Natural killer cell treated with Interleukin-12 subunit alpha and Interleukin-12 subunit beta and Interleukin-15 and Interleukin-18, amount 100 ng/mL, for 72 hours (primary cell): Measurements from ENCODE around the gene POLE. TPM values are rescaled to one million over a fixed set of nuclear protein-coding genes. Genes with fewer than 3 reads are reported as not detected.

ENCODE experiments used
- ATAC-seq, 2 donors: fragments of 150-1000 bp; cut with Tn5 transposase in 1 of 2; sonication (Bioruptor Pico), chemical (Tn5 transposase) in 1 of 2; 2 replicates each; pipeline ENCODE4 v1.10.0; 2021
- DNase-seq: peaks from one replicate; pipeline ENCODE4 v3.0.0; 2022; ENCODE audit warnings: low spot score
- H3K27ac Mint-ChIP-seq, 2 donors: 1 replicate in 1 of 2; 2 replicates in 1 of 2; pipeline ENCODE4 v1.8.0; 2022; ENCODE audit warnings: mixed read lengths in 2 of 2, mild to moderate bottlenecking in 1 of 2, moderate library complexity in 1 of 2
- H3K27me3 Mint-ChIP-seq, 2 donors: 1 replicate in 1 of 2; 2 replicates in 1 of 2; pipeline ENCODE4 v1.8.0; 2022; ENCODE audit warnings: mixed read lengths in 2 of 2
- H3K36me3 Mint-ChIP-seq: one replicate; pipeline ENCODE4 v1.8.0; 2022; ENCODE audit warnings: mixed read lengths
- H3K4me1 Mint-ChIP-seq, 2 donors: 1 replicate in 1 of 2; 2 replicates in 1 of 2; pipeline ENCODE4 v1.8.0; 2022; ENCODE audit warnings: low read depth in 2 of 2, mixed read lengths in 2 of 2, mild to moderate bottlenecking in 1 of 2
- H3K4me3 Mint-ChIP-seq: one replicate; pipeline ENCODE4 v1.8.0; 2022; ENCODE audit warnings: mixed read lengths
- H3K9me3 Mint-ChIP-seq: 2 replicates; pipeline ENCODE4 v1.8.0; 2022; ENCODE audit warnings: mixed read lengths
- total RNA-seq, 2 donors: library from RNA; stranded (reverse); gene quantifications; one replicate each; pipeline ENCODE4 v1.2.3, GENCODE V29; 2022

POLE gene
- total RNA-seq, 2 donors from 2014 or later: 94.3 to 265 TPM

- Mint-ChIP-seq H3K9me3 (no peaks in the 10 kb centered on the region), H3K27ac (no peak overlapping the region), H3K4me1 (peaks cover 0 to 4% of the 10 kb centered on the region in 2 donors), H3K36me3 (no peaks in the 10 kb centered on the region), H3K4me3 (no peak overlapping the region), H3K27me3 (no peaks in the 10 kb centered on the region)
- ATAC-seq (no peak), DNase-seq (no peak)
Measured at GRCh38 chr12:132582582-132583410, 104.3 kb downstream of the POLE start.

- ATAC-seq: no peak
- H3K4me3 Mint-ChIP-seq: no peak overlapping the region
Measured at GRCh38 chr12:132582058-132582420, 105.1 kb downstream of the POLE start.

DNA sequence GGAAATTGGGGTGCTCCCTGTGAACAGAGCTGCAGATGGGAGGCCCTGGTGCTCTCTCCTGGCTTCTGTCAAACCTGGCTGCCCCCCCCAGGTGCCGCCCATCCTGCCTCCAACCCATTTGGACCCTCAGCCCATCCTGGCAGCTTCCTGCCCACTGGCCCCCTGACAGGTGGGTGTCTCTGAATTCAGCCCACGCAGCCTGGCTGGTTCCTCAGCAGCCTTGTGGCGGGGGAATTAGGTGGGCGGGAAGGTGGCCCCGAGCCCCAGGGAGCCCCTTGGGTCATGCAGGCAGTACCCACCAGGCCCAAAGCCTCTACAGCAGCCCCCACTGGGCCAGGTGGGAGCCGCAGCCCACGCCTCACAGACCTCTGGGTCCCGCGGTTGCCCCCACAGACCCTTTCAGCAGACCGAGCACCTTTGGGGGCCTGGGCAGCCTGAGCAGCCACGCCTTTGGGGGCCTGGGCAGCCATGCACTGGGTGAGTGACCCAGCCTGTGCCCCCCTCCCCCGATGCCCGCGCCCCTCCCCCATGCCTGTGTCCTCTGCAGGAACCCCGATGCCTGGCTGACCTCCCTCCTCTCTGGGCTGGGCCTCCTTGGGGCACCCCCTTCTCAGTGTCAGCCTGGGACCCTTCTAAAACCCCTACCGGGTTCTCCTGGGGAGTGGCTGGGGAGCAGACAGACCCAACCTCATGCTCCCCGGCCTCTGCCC, 105.6 kb downstream of the POLE start:
- H3K4me1 Mint-ChIP-seq: peaks cover 0 to 4% of the 10 kb centered on the region in 2 donors
- ATAC-seq (no peak), DNase-seq (no peak)
- H3K9me3 Mint-ChIP-seq: no peaks in the 10 kb centered on the region
- no peak overlapping the region for H3K27ac Mint-ChIP-seq
- H3K36me3 Mint-ChIP-seq: no peaks in the 10 kb centered on the region
- H3K27me3 Mint-ChIP-seq: no peaks in the 10 kb centered on the region
- H3K4me3 Mint-ChIP-seq: no peak overlapping the region

More at GRCh38 chr12:132582058-132582420, 105.1 kb downstream of the POLE start:
- H3K9me3 Mint-ChIP-seq: no peaks in the 10 kb centered on the region
- no peaks in the 10 kb centered on the region for H3K36me3 Mint-ChIP-seq
- peaks cover 0 to 4% of the 10 kb centered on the region in 2 donors for H3K4me1 Mint-ChIP-seq
- no peaks in the 10 kb centered on the region for H3K27me3 Mint-ChIP-seq
- H3K27ac Mint-ChIP-seq: no peak overlapping the region
- no peak for DNase-seq

DNA sequence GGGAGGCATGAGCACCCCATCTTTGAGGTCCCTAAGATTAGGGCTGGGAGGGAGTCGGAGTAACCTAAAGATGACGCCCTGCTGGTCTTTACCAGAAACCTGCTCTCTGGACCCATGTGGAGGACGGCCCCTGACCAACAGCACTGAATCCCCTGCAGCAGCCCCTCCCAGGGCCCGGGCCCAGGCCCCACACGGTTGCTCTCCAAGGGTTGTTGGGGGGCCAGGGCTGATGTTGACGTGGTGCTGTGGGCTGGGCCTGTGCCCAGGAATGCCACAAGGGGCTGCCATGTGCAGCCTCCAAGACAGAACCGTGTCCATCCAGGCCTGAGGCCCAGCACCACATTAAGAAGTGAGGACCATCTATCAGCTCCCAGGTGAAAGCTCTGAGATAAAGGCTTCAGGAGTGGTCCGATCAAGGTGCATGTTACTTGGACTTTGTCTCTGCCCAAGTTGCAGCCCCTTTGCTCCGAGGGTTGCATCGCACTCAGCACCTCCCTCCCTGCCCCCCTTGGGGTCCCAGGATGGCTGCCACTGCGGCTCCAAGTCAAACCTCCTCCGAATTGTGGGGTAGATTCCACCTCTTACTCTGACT, 106.3 kb downstream of the POLE start:
- H3K9me3 Mint-ChIP-seq: no peaks in the 10 kb centered on the region
- no peaks in the 10 kb centered on the region for H3K36me3 Mint-ChIP-seq
- no peak overlapping the region for H3K27ac Mint-ChIP-seq
- no peaks in the 10 kb centered on the region for H3K27me3 Mint-ChIP-seq
- H3K4me3 Mint-ChIP-seq: no peak overlapping the region
- no peak for ATAC-seq
- no peak for DNase-seq
- H3K4me1 Mint-ChIP-seq: peaks cover 0 to 4% of the 10 kb centered on the region in 2 donors

DNA sequence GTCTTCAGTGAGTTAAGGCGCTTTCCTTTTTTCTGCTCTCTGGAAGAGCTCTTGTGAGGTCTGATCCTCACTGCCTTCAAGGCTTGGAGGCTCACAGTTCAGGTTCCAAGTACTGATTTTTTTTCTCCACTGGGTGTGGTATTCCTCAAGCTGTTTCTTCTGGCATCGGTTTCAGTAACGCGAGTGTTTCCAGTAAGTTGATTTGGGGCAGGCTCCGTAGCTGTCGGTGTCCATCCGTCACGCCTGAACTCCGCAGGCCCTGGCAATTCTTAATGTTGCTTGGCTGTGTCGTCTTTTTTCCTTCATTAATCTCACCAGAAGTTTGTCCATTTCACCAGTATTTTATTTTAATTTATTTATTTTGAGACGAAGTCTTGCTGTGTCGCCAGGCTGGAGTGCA, 107.4 kb downstream of the POLE start:
- H3K4me3 Mint-ChIP-seq: no peak overlapping the region
- no peaks in the 10 kb centered on the region for H3K9me3 Mint-ChIP-seq
- ATAC-seq (no peak), DNase-seq (no peak)
- H3K27ac Mint-ChIP-seq: no peak overlapping the region
- peaks cover 0 to 4% of the 10 kb centered on the region in 2 donors for H3K4me1 Mint-ChIP-seq
- no peaks in the 10 kb centered on the region for H3K27me3 Mint-ChIP-seq
- H3K36me3 Mint-ChIP-seq: no peaks in the 10 kb centered on the region

DNA sequence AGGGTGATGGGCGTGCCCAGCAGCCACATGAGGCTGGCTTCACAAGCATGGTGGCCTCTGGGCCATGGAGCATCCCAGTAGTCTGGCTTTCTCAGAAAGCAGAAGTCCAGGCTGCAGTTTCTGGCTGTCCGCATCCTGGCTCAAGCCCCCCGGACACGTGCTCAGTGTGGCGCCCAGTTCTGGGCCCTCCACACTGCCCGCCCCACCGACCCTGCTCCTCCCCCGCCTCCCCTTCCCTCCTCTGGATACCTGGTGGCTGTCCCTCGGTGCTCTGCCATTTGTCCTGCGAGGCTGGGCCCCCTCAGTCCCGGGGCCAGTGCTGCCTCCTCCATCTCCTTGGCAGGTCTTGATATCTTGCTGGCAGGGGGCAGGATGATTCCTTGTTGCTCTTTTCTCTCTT, 108.3 kb downstream of the POLE start:
- peaks cover 0 to 4% of the 10 kb centered on the region in 2 donors for H3K4me1 Mint-ChIP-seq
- no peak for DNase-seq

DNA sequence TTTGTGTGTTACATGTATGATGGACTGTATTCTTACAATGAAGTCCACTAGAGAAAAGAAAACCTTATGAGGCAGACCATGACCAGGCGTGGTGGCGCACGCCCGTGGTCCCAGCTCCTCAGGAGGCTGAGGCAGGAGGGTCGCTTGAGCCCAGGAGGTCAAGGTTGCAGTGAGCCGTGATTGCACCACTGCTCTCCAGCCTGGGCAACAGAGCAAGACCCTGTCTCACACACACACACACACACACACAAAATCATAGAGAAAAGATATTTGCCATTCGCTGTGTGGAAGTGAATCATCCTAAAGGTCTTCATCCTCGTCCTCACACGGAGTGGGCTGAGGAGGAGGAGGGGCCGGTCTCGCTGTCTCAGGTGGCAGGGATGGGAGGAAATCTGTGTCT, 109.0 kb downstream of the POLE start:
- Mint-ChIP-seq H3K4me3 (no peak overlapping the region), H3K9me3 (no peaks in the 10 kb centered on the region), H3K4me1 (peaks cover 0 to 4% of the 10 kb centered on the region in 2 donors), H3K27me3 (no peaks in the 10 kb centered on the region), H3K27ac (no peak overlapping the region), H3K36me3 (no peaks in the 10 kb centered on the region)
- ATAC-seq (no peak), DNase-seq (no peak)

More for the DNA sequence above, 108.3 kb downstream of the POLE start:
- no peaks in the 10 kb centered on the region for H3K27me3 Mint-ChIP-seq
- no peak for ATAC-seq
- H3K9me3 Mint-ChIP-seq: no peaks in the 10 kb centered on the region
- no peaks in the 10 kb centered on the region for H3K36me3 Mint-ChIP-seq
- H3K27ac Mint-ChIP-seq: no peak overlapping the region
- H3K4me3 Mint-ChIP-seq: no peak overlapping the region

DNA sequence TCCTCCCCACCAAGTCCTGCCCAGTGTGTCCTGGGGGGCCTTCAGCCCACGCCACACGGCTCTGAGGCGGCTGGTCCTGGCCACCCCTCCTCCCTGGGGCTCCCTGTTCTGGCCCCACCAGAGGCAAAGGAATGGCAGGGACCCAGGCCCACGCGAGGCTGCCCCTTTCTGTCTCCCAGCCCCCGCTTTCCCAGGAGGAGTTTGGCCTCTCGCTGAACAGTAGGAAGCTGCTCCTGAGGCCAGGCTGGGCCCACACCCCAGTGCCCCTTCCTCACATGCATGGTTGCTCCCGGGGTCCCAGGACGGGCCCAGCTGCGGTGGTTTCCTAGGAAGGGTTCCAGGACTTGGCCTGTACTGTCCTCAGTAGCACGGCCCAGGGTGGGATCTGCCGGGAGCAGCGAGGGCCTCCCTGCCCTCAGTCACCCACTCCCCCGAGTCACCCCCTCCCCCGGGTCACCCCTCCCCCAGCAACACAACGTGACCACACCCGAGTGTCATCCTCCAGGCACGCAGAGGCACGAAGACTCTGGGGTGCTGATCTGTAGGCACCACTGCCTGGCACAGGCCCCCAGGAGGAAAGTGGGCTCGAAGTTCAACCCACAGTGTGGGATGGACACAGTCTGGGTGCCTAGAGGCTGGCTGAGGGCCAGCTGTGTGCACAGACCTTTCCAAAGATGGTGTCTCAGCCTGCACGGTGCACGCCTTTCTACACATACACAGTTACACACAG, 109.8 kb downstream of the POLE start:
- H3K4me1 Mint-ChIP-seq: peaks cover 0 to 4% of the 10 kb centered on the region in 2 donors
- H3K36me3 Mint-ChIP-seq: no peaks in the 10 kb centered on the region
- no peaks in the 10 kb centered on the region for H3K27me3 Mint-ChIP-seq

DNA sequence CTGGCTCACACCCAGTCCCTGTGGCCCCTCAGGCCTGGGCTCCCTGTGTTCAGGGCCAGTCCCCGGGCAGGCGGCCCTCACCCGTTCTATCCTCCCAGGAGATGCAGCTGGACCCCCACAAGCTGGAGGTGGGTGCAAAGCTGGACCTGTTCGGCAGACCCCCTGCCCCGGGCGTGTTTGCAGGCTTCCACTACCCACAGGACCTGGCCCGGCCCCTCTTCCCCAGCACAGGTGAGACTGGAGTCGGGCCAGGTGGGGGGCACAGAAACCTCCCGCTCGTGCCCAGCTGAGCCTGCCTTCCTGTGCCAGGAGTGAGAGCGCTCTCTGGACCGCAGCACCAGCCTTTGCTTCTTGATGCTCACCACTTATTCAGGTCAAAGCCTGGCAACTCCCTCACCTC, 110.4 kb downstream of the POLE start:
- Mint-ChIP-seq H3K36me3 (no peaks in the 10 kb centered on the region), H3K27ac (no peak overlapping the region), H3K9me3 (no peaks in the 10 kb centered on the region), H3K27me3 (no peaks in the 10 kb centered on the region), H3K4me3 (no peak overlapping the region), H3K4me1 (peaks cover 0 to 4% of the 10 kb centered on the region in 2 donors)
- DNase-seq (no peak), ATAC-seq (no peak)

More for the DNA sequence above, 109.8 kb downstream of the POLE start:
- no peak for ATAC-seq
- Mint-ChIP-seq H3K4me3 (no peak overlapping the region), H3K9me3 (no peaks in the 10 kb centered on the region), H3K27ac (no peak overlapping the region)
- DNase-seq: no peak

DNA sequence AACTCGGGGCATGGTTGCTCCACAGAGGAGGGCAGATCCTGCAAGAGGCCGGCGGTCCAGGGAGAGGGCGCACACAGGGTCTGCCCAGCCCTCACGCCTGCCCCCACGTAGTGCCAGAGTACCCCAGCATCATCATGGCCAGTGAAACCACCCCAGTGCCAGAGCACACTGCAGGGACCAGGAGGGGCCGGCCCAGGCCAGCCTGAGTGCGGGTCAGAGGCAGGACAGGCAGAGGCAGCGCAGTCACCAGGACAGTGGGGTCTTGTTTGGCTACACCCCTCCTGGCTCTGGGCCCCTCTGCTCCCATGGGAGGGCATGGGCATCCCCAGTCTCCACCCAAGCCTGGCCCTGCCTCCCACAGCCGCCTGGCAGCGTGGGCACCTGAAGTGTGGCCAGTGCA, 111.5 kb downstream of the POLE start:
- ATAC-seq: no peak

GRCh38 chr12:132574271-132574996, 112.7 kb downstream of the POLE start:
- Mint-ChIP-seq H3K36me3 (no peaks in the 10 kb centered on the region), H3K4me1 (peaks cover 0 to 4% of the 10 kb centered on the region in 2 donors), H3K27ac (no peak overlapping the region), H3K4me3 (no peak overlapping the region), H3K9me3 (no peaks in the 10 kb centered on the region), H3K27me3 (no peaks in the 10 kb centered on the region)
- ATAC-seq (no peak), DNase-seq (no peak)

More for the DNA sequence above, 111.5 kb downstream of the POLE start:
- Mint-ChIP-seq H3K4me3 (no peak overlapping the region), H3K4me1 (peaks cover 0 to 4% of the 10 kb centered on the region in 2 donors), H3K36me3 (no peaks in the 10 kb centered on the region), H3K27ac (no peak overlapping the region), H3K27me3 (no peaks in the 10 kb centered on the region), H3K9me3 (no peaks in the 10 kb centered on the region)
- no peak for DNase-seq
